WTC11 (cell line): ENCODE results near the gene FOCAD. TPM values are rescaled to one million over a fixed set of nuclear protein-coding genes. Genes with fewer than 3 reads are reported as not detected.

Experiments
- ATAC-seq: fragments of 200-7000 bp; cut with Tn5 transposase; 2 replicates; pipeline ENCODE4 v1.10.0; 2021; ENCODE audit warnings: mild to moderate bottlenecking, moderate library complexity
- CTCF ChIA-PET: fragments of 300-600 bp; sonication (Branson Sonifier 250); formaldehyde crosslinking; loops from one replicate; lab custom pipeline; 2021; ENCODE audit warnings: antibody characterized with exemption; lab: Charles Lee
- POLR2A ChIA-PET: fragments of 350-600 bp; sonication (Branson Sonifier 250); formaldehyde crosslinking; loops from one replicate; lab custom pipeline; 2021; ENCODE audit warnings: antibody characterized with exemption; lab: Charles Lee
- DNase-seq: peaks from one replicate; pipeline ENCODE4 v3.0.0; 2021; ENCODE audit warnings: low spot score
- H3K27ac Mint-ChIP-seq: 2 replicates; pipeline ENCODE4 v1.8.0; 2021; ENCODE audit warnings: mixed read lengths
- H3K27me3 Mint-ChIP-seq: 2 replicates; pipeline ENCODE4 v1.8.0; 2021; ENCODE audit warnings: low read depth, mild to moderate bottlenecking, moderate library complexity, mixed read lengths
- H3K36me3 Mint-ChIP-seq: 2 replicates; pipeline ENCODE4 v1.8.0; 2021; ENCODE audit warnings: mixed read lengths
- H3K4me1 Mint-ChIP-seq: 2 replicates; pipeline ENCODE4 v1.8.0; 2022; ENCODE audit warnings: mixed read lengths
- H3K4me3 Mint-ChIP-seq: 2 replicates; pipeline ENCODE4 v1.8.0; 2021; ENCODE audit warnings: mild to moderate bottlenecking, moderate library complexity, mixed read lengths
- H3K9me3 Mint-ChIP-seq: 2 replicates; pipeline ENCODE4 v1.8.0; 2021; ENCODE audit warnings: mixed read lengths
- CREB1 ChIP-seq: sonication (generic); formaldehyde crosslinking; IDR thresholded peaks from 2 replicates; pipeline ENCODE4 v1.8.0; 2023; ENCODE audit warnings: mild to moderate bottlenecking, missing genetic modification reagents
- E2F1 ChIP-seq: sonication (generic); formaldehyde crosslinking; IDR thresholded peaks from 2 replicates; pipeline ENCODE4 v1.8.0; 2022; ENCODE audit warnings: mild to moderate bottlenecking, missing genetic modification reagents
- GABPB1 ChIP-seq: sonication (generic); formaldehyde crosslinking; IDR thresholded peaks from 2 replicates; pipeline ENCODE4 v1.8.1; 2023; ENCODE audit warnings: mild to moderate bottlenecking, missing genetic modification reagents
- GTF2I ChIP-seq: fragments of 250-450 bp; sonication (Bioruptor Pico); conservative IDR thresholded peaks from 2 replicates; pipeline ENCODE4 v1.4.0; 2021; ENCODE audit warnings: mild to moderate bottlenecking
- IRF2 ChIP-seq: sonication (generic); formaldehyde crosslinking; IDR thresholded peaks from 2 replicates; pipeline ENCODE4 v1.8.0; 2022; ENCODE audit warnings: low read depth, missing genetic modification reagents, borderline replicate concordance
- KAT7 ChIP-seq: sonication (generic); formaldehyde crosslinking; IDR thresholded peaks from 2 replicates; pipeline ENCODE4 v1.8.1; 2023; ENCODE audit warnings: missing genetic modification reagents, mild to moderate bottlenecking, borderline replicate concordance
- MLX ChIP-seq: sonication (generic); formaldehyde crosslinking; IDR thresholded peaks from 2 replicates; pipeline ENCODE4 v1.8.1; 2023; ENCODE audit warnings: mild to moderate bottlenecking, missing genetic modification reagents, moderate library complexity
- MXD4 ChIP-seq: fragments of 250-450 bp; sonication (Bioruptor Pico); IDR thresholded peaks from 2 replicates; pipeline ENCODE4 v1.8.0; 2021; ENCODE audit warnings: mild to moderate bottlenecking, moderate library complexity, borderline replicate concordance
- NFYB ChIP-seq: sonication (generic); formaldehyde crosslinking; conservative IDR thresholded peaks from 2 replicates; pipeline ENCODE4 v1.8.0; 2022; ENCODE audit warnings: low read depth, missing genetic modification reagents
- OVOL2 ChIP-seq: fragments of 250-450 bp; sonication (Bioruptor Pico); IDR thresholded peaks from 2 replicates; pipeline ENCODE4 v1.9.0; 2021; ENCODE audit warnings: mild to moderate bottlenecking, borderline replicate concordance
- RELA ChIP-seq: sonication (generic); formaldehyde crosslinking; IDR thresholded peaks from 2 replicates; pipeline ENCODE4 v1.8.1; 2022; ENCODE audit warnings: missing genetic modification reagents, mild to moderate bottlenecking, borderline replicate concordance
- RORB ChIP-seq: fragments of 250-450 bp; sonication (Bioruptor Pico); IDR thresholded peaks from 2 replicates; pipeline ENCODE4 v1.9.0; 2021; ENCODE audit warnings: mild to moderate bottlenecking
- SMAD3 ChIP-seq: sonication (generic); formaldehyde crosslinking; IDR thresholded peaks from 2 replicates; pipeline ENCODE4 v1.8.0; 2022; ENCODE audit warnings: missing genetic modification reagents, mild to moderate bottlenecking, borderline replicate concordance
- TEAD1 ChIP-seq: sonication (generic); formaldehyde crosslinking; IDR thresholded peaks from 2 replicates; pipeline ENCODE4 v1.8.0; 2022; ENCODE audit warnings: mild to moderate bottlenecking, missing genetic modification reagents
- ZMAT4 ChIP-seq: fragments of 250-450 bp; sonication (Bioruptor Pico); IDR thresholded peaks from 2 replicates; pipeline ENCODE4 v1.9.0; 2021; ENCODE audit warnings: mild to moderate bottlenecking
- ZNF138 ChIP-seq: sonication (generic); formaldehyde crosslinking; conservative IDR thresholded peaks from 2 replicates; pipeline ENCODE4 v1.8.1; 2022; ENCODE audit warnings: mild to moderate bottlenecking, moderate library complexity, missing genetic modification reagents
- ZNF219 ChIP-seq: sonication (generic); formaldehyde crosslinking; IDR thresholded peaks from 2 replicates; pipeline ENCODE4 v1.8.0; 2023; ENCODE audit warnings: missing genetic modification reagents, mild to moderate bottlenecking, borderline replicate concordance
- ZNF396 ChIP-seq: fragments of 250-450 bp; sonication (Bioruptor Pico); IDR thresholded peaks from 2 replicates; pipeline ENCODE4 v1.8.0; 2021; ENCODE audit warnings: mild to moderate bottlenecking, moderate library complexity, borderline replicate concordance
- ZNF416 ChIP-seq: fragments of 250-450 bp; sonication (Bioruptor Pico); IDR thresholded peaks from 2 replicates; pipeline ENCODE4 v1.9.0; 2021; ENCODE audit warnings: mild to moderate bottlenecking, inconsistent platforms
- ZNF423 ChIP-seq: fragments of 250-450 bp; sonication (Bioruptor Pico); IDR thresholded peaks from 2 replicates; pipeline ENCODE4 v2.1.2; 2022; ENCODE audit warnings: mild to moderate bottlenecking, moderate library complexity
- total RNA-seq: library from RNA; stranded (reverse); gene quantifications from 3 replicates; pipeline ENCODE4 v1.2.3, GENCODE V29; 2021
- TF ChIP-seq, protein P1 (sequence below): sonication (generic); formaldehyde crosslinking; IDR thresholded peaks from 2 replicates; pipeline ENCODE4 v1.8.1; 2023; ENCODE audit warnings: mild to moderate bottlenecking, missing genetic modification reagents, moderate library complexity
- TF ChIP-seq, protein P2 (sequence below): sonication (generic); formaldehyde crosslinking; IDR thresholded peaks from 2 replicates; pipeline ENCODE4 v1.8.1; 2022; ENCODE audit warnings: low read depth, missing genetic modification reagents, borderline replicate concordance
- TF ChIP-seq, protein P3 (sequence below): sonication (generic); formaldehyde crosslinking; IDR thresholded peaks from 2 replicates; pipeline ENCODE4 v1.8.1; 2023; ENCODE audit warnings: mild to moderate bottlenecking, moderate library complexity, missing genetic modification reagents
- TF ChIP-seq, protein P4 (sequence below): sonication (generic); formaldehyde crosslinking; IDR thresholded peaks from 2 replicates; pipeline ENCODE4 v1.8.1; 2022; ENCODE audit warnings: mild to moderate bottlenecking, moderate library complexity, missing genetic modification reagents
- TF ChIP-seq, protein P5 (sequence below): fragments of 250-450 bp; sonication (Bioruptor Pico); conservative IDR thresholded peaks from 2 replicates; pipeline ENCODE4 v1.9.0; 2021; ENCODE audit warnings: mild to moderate bottlenecking

The FOCAD gene
- total RNA-seq, 1 experiment from 2014 or later = 34.3 TPM

DNA sequence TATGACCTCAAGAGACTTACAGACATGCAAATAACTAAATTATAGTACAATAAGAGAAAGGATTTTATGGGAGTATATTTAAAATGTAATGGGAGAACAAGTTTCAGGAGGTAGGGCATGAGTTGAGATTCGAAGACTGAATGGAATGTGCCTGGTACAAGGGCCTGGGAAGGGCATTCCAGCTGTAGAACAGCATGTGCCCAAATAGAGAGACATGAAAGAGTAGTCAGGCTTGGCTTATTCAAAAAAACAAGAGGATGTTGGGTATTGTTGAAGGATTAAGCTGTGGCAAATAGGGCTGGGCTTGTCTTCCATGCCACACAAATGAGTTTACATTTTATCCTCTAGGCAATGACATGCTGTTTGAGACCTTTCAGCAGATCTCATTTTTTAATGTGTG is 86.9 kb downstream of the FOCAD start:
- no peaks in the 10 kb centered on the region for H3K4me1 Mint-ChIP-seq
- CTCF ChIA-PET = no interaction called here
- no peak overlapping the region for H3K27ac Mint-ChIP-seq
- no peak for ATAC-seq
- H3K9me3 Mint-ChIP-seq = peaks cover 8% of the 10 kb centered on the region
- POLR2A ChIA-PET = no interaction called here
- H3K4me3 Mint-ChIP-seq = no peak overlapping the region
- TF ChIP-seq CREB1 (CRISPR knock-in tag) = no peak
- TF ChIP-seq MLX = no peak
- no peak for TF ChIP-seq GTF2I (CRISPR knock-in tag)
- TF ChIP-seq ZNF138 (CRISPR knock-in tag) = no peak
- TF ChIP-seq, protein P1, sequence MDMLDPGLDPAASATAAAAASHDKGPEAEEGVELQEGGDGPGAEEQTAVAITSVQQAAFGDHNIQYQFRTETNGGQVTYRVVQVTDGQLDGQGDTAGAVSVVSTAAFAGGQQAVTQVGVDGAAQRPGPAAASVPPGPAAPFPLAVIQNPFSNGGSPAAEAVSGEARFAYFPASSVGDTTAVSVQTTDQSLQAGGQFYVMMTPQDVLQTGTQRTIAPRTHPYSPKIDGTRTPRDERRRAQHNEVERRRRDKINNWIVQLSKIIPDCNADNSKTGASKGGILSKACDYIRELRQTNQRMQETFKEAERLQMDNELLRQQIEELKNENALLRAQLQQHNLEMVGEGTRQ = no peak
- TF ChIP-seq, protein P2, sequence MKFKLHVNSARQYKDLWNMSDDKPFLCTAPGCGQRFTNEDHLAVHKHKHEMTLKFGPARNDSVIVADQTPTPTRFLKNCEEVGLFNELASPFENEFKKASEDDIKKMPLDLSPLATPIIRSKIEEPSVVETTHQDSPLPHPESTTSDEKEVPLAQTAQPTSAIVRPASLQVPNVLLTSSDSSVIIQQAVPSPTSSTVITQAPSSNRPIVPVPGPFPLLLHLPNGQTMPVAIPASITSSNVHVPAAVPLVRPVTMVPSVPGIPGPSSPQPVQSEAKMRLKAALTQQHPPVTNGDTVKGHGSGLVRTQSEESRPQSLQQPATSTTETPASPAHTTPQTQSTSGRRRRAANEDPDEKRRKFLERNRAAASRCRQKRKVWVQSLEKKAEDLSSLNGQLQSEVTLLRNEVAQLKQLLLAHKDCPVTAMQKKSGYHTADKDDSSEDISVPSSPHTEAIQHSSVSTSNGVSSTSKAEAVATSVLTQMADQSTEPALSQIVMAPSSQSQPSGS (CRISPR knock-in tag) = no peak
- TF ChIP-seq E2F1 = no peak
- TF ChIP-seq RELA (CRISPR knock-in tag) = no peak
- no peak for TF ChIP-seq ZNF396 (CRISPR knock-in tag)
- TF ChIP-seq, protein P3, sequence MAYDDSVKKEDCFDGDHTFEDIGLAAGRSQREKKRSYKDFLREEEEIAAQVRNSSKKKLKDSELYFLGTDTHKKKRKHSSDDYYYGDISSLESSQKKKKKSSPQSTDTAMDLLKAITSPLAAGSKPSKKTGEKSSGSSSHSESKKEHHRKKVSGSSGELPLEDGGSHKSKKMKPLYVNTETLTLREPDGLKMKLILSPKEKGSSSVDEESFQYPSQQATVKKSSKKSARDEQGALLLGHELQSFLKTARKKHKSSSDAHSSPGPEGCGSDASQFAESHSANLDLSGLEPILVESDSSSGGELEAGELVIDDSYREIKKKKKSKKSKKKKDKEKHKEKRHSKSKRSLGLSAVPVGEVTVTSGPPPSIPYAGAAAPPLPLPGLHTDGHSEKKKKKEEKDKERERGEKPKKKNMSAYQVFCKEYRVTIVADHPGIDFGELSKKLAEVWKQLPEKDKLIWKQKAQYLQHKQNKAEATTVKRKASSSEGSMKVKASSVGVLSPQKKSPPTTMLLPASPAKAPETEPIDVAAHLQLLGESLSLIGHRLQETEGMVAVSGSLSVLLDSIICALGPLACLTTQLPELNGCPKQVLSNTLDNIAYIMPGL (CRISPR knock-in tag) = no peak
- no peak for TF ChIP-seq ZMAT4 (CRISPR knock-in tag)
- TF ChIP-seq OVOL2 (CRISPR knock-in tag) = no peak
- TF ChIP-seq, protein P4, sequence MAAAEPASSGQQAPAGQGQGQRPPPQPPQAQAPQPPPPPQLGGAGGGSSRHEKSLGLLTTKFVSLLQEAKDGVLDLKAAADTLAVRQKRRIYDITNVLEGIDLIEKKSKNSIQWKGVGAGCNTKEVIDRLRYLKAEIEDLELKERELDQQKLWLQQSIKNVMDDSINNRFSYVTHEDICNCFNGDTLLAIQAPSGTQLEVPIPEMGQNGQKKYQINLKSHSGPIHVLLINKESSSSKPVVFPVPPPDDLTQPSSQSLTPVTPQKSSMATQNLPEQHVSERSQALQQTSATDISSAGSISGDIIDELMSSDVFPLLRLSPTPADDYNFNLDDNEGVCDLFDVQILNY (CRISPR knock-in tag) = no peak
- no peak for TF ChIP-seq SMAD3 (CRISPR knock-in tag)
- peaks cover 32% of the 10 kb centered on the region for H3K36me3 Mint-ChIP-seq
- no peak for DNase-seq
- H3K27me3 Mint-ChIP-seq = no peaks in the 10 kb centered on the region

DNA sequence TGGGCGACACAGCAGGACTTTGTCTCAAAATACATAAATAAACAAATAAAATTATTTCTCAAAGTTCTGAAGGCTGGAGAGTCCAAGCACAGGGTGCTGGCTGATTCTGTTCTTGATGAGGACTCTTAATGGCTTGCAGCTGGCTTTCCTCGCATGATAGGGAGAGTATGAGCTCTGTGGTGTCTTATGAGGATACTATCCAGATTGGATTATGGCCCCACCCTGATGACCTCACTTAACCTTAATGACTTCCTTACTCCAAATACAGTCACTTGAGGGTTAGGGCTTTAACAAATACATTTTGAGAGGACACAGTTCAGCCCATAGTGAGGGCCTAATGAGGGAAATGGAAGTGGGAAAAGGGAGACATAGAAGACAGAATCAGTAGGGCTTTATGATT is 87.7 kb downstream of the FOCAD start:
- Mint-ChIP-seq H3K36me3 (peaks cover 24% of the 10 kb centered on the region), H3K4me3 (no peak overlapping the region), H3K27ac (no peak overlapping the region), H3K27me3 (no peaks in the 10 kb centered on the region), H3K9me3 (peaks cover under 1% of the 10 kb centered on the region), H3K4me1 (no peaks in the 10 kb centered on the region)
- ChIA-PET CTCF (no interaction called here), POLR2A (no interaction called here)
- ATAC-seq (no peak), DNase-seq (no peak)
- no peak for TF ChIP-seq MLX
- no peak for TF ChIP-seq TEAD1 (CRISPR knock-in tag)
- TF ChIP-seq GABPB1 (CRISPR knock-in tag) = no peak
- no peak for TF ChIP-seq MXD4
- TF ChIP-seq ZNF219 = no peak
- no peak for TF ChIP-seq ZNF416 (CRISPR knock-in tag)
- no peak for TF ChIP-seq RORB (CRISPR knock-in tag)
- no peak for TF ChIP-seq ZNF423 (CRISPR knock-in tag)
- TF ChIP-seq, protein P5, sequence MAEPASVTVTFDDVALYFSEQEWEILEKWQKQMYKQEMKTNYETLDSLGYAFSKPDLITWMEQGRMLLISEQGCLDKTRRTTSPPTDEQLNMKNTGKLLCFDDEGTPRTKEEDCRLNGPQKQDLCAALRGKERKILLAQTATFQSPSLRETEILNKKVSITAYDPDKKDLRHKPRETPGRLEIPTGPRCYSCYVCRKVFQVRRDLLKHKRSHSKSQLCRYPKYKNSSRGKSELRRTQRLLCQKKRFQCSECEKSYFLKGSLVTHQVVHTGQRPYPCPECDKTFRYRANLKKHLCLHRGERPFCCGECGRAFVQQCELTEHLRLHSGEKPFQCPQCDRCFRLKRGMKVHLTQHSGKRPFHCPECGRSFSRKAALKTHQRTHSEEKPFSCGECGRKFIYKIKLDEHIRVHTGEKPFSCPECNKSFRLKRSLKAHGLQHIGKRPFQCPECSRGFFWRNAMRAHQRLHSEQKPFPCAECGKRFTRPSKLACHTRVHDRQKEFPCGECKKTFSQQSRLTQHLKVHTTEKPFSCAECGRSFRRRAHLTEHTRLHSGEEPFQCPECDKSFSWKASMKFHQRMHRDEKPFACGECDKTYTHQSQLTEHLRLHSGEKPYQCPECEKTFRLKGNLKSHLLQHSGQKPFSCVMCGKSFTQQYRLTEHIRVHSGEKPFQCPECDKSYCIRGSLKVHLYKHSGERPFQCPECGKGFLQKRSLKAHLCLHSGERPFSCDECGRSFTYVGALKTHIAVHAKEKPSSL (CRISPR knock-in tag) = no peak
- TF ChIP-seq NFYB (CRISPR knock-in tag) = no peak
- no peak for TF ChIP-seq IRF2 (CRISPR knock-in tag)
- no peak for TF ChIP-seq E2F1
- TF ChIP-seq KAT7 (CRISPR knock-in tag) = no peak
